Gastroesophageal sphincter (tissue), 3 donors: ENCODE data around the gene CYTH3.

Experiments
- CTCF ChIP-seq, 4 experiments: fragments of 200-600 bp in 2 of 4; fragments of 450-650 bp in 2 of 4; sonication (generic) in 1 of 4; IDR thresholded peaks; one replicate each; pipeline ENCODE4 v1.5.1; 2017 to 2019; ENCODE audit warnings: antibody characterized with exemption in 4 of 4, mild to moderate bottlenecking in 2 of 4, moderate library complexity in 2 of 4
- POLR2A ChIP-seq, 2 donors: fragments of 450-650 bp; IDR thresholded peaks; one replicate each; pipeline ENCODE4 v1.6.1; 2017; ENCODE audit warnings: antibody characterized with exemption in 2 of 2, mild to moderate bottlenecking in 2 of 2, moderate library complexity in 1 of 2
- POLR2AphosphoS5 ChIP-seq: sonication (generic); formaldehyde crosslinking; IDR thresholded peaks from one replicate; pipeline ENCODE4 v1.6.1; 2017; ENCODE audit warnings: antibody characterized with exemption

DNA sequence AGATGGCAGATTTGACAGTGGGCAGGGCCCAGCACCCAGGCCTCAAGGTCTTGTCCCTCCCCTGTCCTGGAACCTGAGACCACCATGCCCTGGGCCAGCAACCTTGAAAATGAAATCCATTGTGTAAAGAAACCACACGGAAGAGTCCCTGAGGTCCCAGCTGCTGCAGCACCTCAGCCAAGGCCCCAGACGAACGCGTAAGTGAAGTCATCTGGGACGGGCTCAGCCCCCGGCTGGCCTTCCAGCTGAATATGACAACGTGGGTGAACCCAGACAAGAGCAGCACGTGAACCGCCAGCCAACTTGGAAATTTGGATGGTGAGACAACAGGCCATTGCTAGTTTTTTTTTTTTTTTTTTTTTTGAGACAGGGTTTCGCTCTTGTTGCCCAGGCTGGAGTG, 70.3 kb downstream of the CYTH3 start:
- TF ChIP-seq POLR2AphosphoS5 (no peak), CTCF (IDR thresholded peaks at IDR 0.05) (no peak), POLR2A (IDR thresholded peaks at IDR 0.05) (no peak)
